Measurements from ENCODE around the gene LILRB1.
"Not testable (repeated sequence)": the region's sequence is repeated elsewhere in the genome, so short reads cannot be mapped to it uniquely, and the experiment has no call there.

Gene LILRB1

GRCh38 chr19:54624934-54625730 is 5.2 kb upstream of the LILRB1 start:
- not testable (repeated sequence) for DNase-seq (ENCODE audit: low spot score)

- DNase-seq (ENCODE audit: low spot score): no peak
These were observed 3.5 kb upstream of the LILRB1 start for GRCh38 chr19:54626757-54627156.

GRCh38 chr19:54627912-54628311 is 2.4 kb upstream of the LILRB1 start:
- not testable (repeated sequence) for DNase-seq (ENCODE audit: low spot score)

GRCh38 chr19:54630782-54631181 is 498 bp downstream of the LILRB1 start:
- DNase-seq (ENCODE audit: low spot score): no peak

- DNase-seq (ENCODE audit: low spot score): not testable (repeated sequence)
These were observed 1.4 kb downstream of the LILRB1 start for GRCh38 chr19:54631489-54632337.

- DNase-seq (ENCODE audit: low spot score): not testable (repeated sequence)
These were observed 2.2 kb downstream of the LILRB1 start for GRCh38 chr19:54632517-54632916.

GRCh38 chr19:54633401-54633800 is 3.1 kb downstream of the LILRB1 start:
- DNase-seq (ENCODE audit: low spot score): no peak

GRCh38 chr19:54636081-54636480 is 5.8 kb downstream of the LILRB1 start:
- not testable (repeated sequence) for DNase-seq (ENCODE audit: low spot score)

- no peak for DNase-seq (ENCODE audit: low spot score)
These were observed 8.4 kb downstream of the LILRB1 start for GRCh38 chr19:54638683-54639082.

GRCh38 chr19:54642953-54643352 is 12.7 kb downstream of the LILRB1 start:
- DNase-seq (ENCODE audit: low spot score): not testable (repeated sequence)

- DNase-seq (ENCODE audit: low spot score): not testable (repeated sequence)
These were observed 13.3 kb downstream of the LILRB1 start for GRCh38 chr19:54643583-54643982.

- DNase-seq (ENCODE audit: low spot score): no peak
These were observed 13.8 kb downstream of the LILRB1 start for GRCh38 chr19:54644056-54644455.

GRCh38 chr19:54646331-54646841 is 16.1 kb downstream of the LILRB1 start:
- DNase-seq (ENCODE audit: low spot score): no peak

GRCh38 chr19:54648129-54648528 is 17.8 kb downstream of the LILRB1 start:
- no peak for DNase-seq (ENCODE audit: low spot score)

- no peak for DNase-seq (ENCODE audit: low spot score)
These were observed 19.9 kb downstream of the LILRB1 start for GRCh38 chr19:54650108-54650655.

GRCh38 chr19:54653181-54653809 is 23.0 kb downstream of the LILRB1 start:
- peak; percentile 65 for DNase-seq (ENCODE audit: low spot score)

GRCh38 chr19:54654447-54655321 is 24.4 kb downstream of the LILRB1 start:
- no peak for DNase-seq (ENCODE audit: low spot score)

- no peak for DNase-seq (ENCODE audit: low spot score)
These were observed 29.0 kb downstream of the LILRB1 start for GRCh38 chr19:54659300-54659699.

GRCh38 chr19:54660306-54660705 is 30.0 kb downstream of the LILRB1 start:
- no peak for DNase-seq (ENCODE audit: low spot score)

GRCh38 chr19:54660964-54661363 is 30.7 kb downstream of the LILRB1 start:
- no peak for DNase-seq (ENCODE audit: low spot score)

Data from GM03348 (cell line).